Activated CD8-positive, alpha-beta T cell treated with anti-CD3 and anti-CD28 coated beads for 36 hours (primary cell): ENCODE data around the gene FCN2. TPM values are rescaled to one million over a fixed set of nuclear protein-coding genes. Genes with fewer than 3 reads are reported as not detected.
"Not testable (repeated sequence)": the region's sequence is repeated elsewhere in the genome, so short reads cannot be mapped to it uniquely, and the experiment has no call there.

Experiments
- ATAC-seq: fragments of 200-7000 bp; cut with Tn5 transposase; one replicate; pipeline ENCODE4 v1.10.0; 2021; ENCODE audit warnings: mild to moderate bottlenecking, moderate library complexity
- CTCF ChIA-PET: fragments of 350-600 bp; sonication (Branson Sonifier 250); formaldehyde crosslinking; loops from one replicate; lab custom pipeline; 2021; ENCODE audit warnings: antibody characterized with exemption; lab: Charles Lee
- POLR2A ChIA-PET: fragments of 350-600 bp; sonication (Branson Sonifier 250); formaldehyde crosslinking; loops from one replicate; lab custom pipeline; 2021; ENCODE audit warnings: antibody characterized with exemption; lab: Charles Lee
- DNase-seq: peaks from one replicate; pipeline ENCODE4 v3.0.0-alpha.2; 2020
- H3K27ac Mint-ChIP-seq: one replicate; pipeline ENCODE4 v1.8.0; 2021; ENCODE audit warnings: mild to moderate bottlenecking, mixed read lengths
- H3K27me3 Mint-ChIP-seq: one replicate; pipeline ENCODE4 v1.8.0; 2021; ENCODE audit warnings: mixed read lengths
- H3K36me3 Mint-ChIP-seq: one replicate; pipeline ENCODE4 v1.8.0; 2021; ENCODE audit warnings: low read depth, mixed read lengths
- H3K4me1 Mint-ChIP-seq: one replicate; pipeline ENCODE4 v1.8.0; 2021; ENCODE audit warnings: low read depth, mixed read lengths
- H3K4me3 Mint-ChIP-seq: one replicate; pipeline ENCODE4 v1.8.0; 2021; ENCODE audit warnings: mild to moderate bottlenecking, moderate library complexity, mixed read lengths
- H3K9me3 Mint-ChIP-seq: one replicate; pipeline ENCODE4 v1.8.0; 2021; ENCODE audit warnings: mixed read lengths
- intact Hi-C: fragments of 100-400 bp; cut with micrococcal nuclease; formaldehyde crosslinking; loops from one replicate; pipeline ENCODE4 v1.10.0; 2022
- total RNA-seq, 2 experiments: library from RNA; stranded (reverse); gene quantifications; one replicate each; pipeline ENCODE4 v1.2.3, GENCODE V29; 2021
- TF ChIP-seq, protein P1 (sequence below): fragments of 200-600 bp; IDR thresholded peaks from one replicate; pipeline ENCODE4 v1.8.0; 2022; ENCODE audit warnings: antibody characterized with exemption, mild to moderate bottlenecking

Gene FCN2
- total RNA-seq, 2 experiments from 2014 or later = not detected

DNA sequence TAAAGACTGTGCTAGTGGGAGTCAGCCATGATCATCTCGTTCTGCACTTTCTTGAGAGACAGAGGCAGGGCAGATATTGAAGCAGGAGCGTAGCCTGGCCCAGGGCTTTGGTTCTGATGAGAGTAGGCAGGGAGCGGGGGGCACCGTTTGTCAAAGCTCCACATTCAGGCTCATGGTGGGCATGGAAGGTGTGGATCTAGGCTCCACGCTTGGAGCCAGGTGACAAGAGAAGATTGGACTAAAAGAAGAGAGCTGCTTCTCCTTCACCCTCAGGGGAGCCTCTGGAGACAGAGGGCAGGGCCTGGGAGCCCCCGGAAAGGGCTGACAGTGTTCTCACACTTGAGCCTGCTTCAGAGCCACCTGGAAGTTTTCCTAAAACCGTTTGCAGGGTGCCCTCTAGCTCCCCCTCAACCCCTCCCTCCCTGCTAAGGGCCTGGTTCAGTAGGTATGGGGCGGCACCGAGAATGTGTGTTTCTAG, 24.7 kb upstream of the FCN2 start:
- H3K27ac Mint-ChIP-seq = no peak overlapping the region
- H3K9me3 Mint-ChIP-seq = peaks cover 2% of the 10 kb centered on the region
- H3K4me3 Mint-ChIP-seq = no peak overlapping the region
- intact Hi-C loops = no loop called here
- CTCF ChIA-PET = no interaction called here
- TF ChIP-seq, protein P1, sequence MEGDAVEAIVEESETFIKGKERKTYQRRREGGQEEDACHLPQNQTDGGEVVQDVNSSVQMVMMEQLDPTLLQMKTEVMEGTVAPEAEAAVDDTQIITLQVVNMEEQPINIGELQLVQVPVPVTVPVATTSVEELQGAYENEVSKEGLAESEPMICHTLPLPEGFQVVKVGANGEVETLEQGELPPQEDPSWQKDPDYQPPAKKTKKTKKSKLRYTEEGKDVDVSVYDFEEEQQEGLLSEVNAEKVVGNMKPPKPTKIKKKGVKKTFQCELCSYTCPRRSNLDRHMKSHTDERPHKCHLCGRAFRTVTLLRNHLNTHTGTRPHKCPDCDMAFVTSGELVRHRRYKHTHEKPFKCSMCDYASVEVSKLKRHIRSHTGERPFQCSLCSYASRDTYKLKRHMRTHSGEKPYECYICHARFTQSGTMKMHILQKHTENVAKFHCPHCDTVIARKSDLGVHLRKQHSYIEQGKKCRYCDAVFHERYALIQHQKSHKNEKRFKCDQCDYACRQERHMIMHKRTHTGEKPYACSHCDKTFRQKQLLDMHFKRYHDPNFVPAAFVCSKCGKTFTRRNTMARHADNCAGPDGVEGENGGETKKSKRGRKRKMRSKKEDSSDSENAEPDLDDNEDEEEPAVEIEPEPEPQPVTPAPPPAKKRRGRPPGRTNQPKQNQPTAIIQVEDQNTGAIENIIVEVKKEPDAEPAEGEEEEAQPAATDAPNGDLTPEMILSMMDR = no peak
- peaks cover 12% of the 10 kb centered on the region for H3K27me3 Mint-ChIP-seq
- ATAC-seq (no peak), DNase-seq (no peak)
- H3K4me1 Mint-ChIP-seq = peaks cover 9% of the 10 kb centered on the region
- H3K36me3 Mint-ChIP-seq = no peaks in the 10 kb centered on the region
- POLR2A ChIA-PET = no interaction called here

DNA sequence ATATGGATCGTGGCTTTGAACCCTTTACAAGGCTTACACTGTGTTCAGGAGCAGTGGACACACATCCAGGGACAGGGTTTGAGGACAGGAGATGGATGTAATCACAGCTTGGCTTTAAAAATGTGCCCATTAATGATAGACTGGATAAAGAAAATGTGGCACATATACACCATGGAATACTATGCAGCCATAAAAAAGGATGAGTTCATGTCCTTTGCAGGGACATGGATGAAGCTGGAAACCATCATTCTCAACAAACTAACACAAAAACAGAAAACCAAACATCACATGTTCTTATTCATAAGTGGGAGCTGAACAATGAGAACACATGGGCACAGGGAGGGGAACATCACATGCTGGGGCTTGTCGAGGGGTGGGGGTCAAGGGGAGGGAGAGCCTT, 23.2 kb upstream of the FCN2 start:
- H3K4me3 Mint-ChIP-seq, H3K9me3 Mint-ChIP-seq, DNase-seq, H3K36me3 Mint-ChIP-seq, intact Hi-C loops, CTCF ChIA-PET, POLR2A ChIA-PET, H3K4me1 Mint-ChIP-seq, ATAC-seq: not testable (repeated sequence)
- Mint-ChIP-seq H3K27ac (peak overlapping the region; percentile 40), H3K27me3 (peaks cover 12% of the 10 kb centered on the region)

DNA sequence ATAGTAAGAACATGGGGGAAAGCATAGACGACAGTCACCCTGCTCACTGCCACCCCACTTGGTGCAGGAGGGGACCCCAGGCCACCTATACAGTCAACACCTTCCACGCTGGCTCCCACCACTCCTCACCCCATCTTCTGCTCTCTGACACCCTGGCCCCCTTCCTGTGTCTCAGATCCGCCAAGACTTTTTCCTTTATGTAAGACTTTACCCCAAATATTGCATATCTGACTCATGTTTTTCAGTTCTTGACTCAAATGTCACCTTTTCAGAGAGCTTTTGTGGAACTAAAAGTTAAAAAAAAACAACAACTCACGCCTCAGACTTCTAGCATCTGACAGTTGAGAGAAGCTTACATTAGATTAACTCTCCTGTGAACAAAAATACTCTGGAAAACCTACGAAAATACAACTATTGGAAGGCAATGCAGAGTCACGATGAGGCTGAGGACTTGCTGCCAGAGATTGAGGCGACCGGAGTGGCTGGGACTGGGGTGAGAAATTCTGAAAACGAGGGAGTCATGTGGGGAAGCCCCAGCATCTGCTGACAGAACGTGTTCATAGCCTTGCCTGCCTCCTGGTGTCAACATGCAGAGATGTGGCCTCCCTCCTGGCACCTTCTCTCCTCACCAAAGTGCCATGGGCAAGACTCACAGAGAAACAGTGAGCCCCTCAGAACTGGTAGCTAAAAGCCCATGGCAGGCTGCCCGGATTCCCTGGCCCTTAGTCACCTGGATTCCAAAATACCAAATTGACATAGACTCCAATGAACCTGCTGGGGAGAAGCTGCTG, 22.4 kb upstream of the FCN2 start:
- Mint-ChIP-seq H3K27me3 (peaks cover 12% of the 10 kb centered on the region), H3K27ac (peak overlapping the region; percentile 84), H3K9me3 (peaks cover 2% of the 10 kb centered on the region), H3K36me3 (no peaks in the 10 kb centered on the region), H3K4me1 (peaks cover 9% of the 10 kb centered on the region), H3K4me3 (peak overlapping the region; percentile 20)
- POLR2A ChIA-PET = no interaction called here
- TF ChIP-seq, protein P1 = no peak
- intact Hi-C loops = no loop called here
- peak; percentile 93 for ATAC-seq
- peak; percentile 73 for DNase-seq
- CTCF ChIA-PET = interaction anchor here (0.7 to 1.8 kb wide), 3 partner anchors 41 to 160 kb away, joined by 3 to 5 read pairs (median 4); no protein-coding TSS in a partner anchor

DNA sequence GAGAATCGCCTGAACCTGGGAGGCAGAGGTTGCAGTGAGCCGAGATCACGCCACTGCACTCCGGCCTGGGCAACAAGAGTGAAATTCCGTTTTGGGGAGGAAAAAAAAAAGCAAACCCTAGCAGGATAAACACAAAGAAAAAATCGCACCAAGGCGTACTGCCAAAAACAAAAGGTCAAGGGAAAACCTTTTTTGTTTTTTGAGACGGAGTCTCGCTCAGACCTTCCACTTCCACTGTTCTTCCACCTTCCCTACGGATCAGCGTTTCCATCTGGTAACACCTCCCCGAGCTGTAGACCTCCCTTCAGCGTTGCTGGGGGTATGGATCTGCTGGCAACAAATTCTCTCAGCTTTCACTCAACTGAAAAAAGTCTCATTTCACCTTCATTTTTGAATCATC, 20.1 kb upstream of the FCN2 start:
- POLR2A ChIA-PET = interaction anchor here (0.7 kb wide), 1 partner anchor 107 kb away, joined by 3 read pairs; no protein-coding TSS in a partner anchor
- intact Hi-C loops = no loop called here
- ATAC-seq (no peak), DNase-seq (no peak)
- peaks cover 9% of the 10 kb centered on the region for H3K4me1 Mint-ChIP-seq
- no peak overlapping the region for H3K27ac Mint-ChIP-seq
- CTCF ChIA-PET = no interaction called here
- H3K27me3 Mint-ChIP-seq = peaks cover 12% of the 10 kb centered on the region
- TF ChIP-seq, protein P1 = no peak
- H3K9me3 Mint-ChIP-seq = peaks cover 2% of the 10 kb centered on the region
- no peak overlapping the region for H3K4me3 Mint-ChIP-seq
- no peaks in the 10 kb centered on the region for H3K36me3 Mint-ChIP-seq

DNA sequence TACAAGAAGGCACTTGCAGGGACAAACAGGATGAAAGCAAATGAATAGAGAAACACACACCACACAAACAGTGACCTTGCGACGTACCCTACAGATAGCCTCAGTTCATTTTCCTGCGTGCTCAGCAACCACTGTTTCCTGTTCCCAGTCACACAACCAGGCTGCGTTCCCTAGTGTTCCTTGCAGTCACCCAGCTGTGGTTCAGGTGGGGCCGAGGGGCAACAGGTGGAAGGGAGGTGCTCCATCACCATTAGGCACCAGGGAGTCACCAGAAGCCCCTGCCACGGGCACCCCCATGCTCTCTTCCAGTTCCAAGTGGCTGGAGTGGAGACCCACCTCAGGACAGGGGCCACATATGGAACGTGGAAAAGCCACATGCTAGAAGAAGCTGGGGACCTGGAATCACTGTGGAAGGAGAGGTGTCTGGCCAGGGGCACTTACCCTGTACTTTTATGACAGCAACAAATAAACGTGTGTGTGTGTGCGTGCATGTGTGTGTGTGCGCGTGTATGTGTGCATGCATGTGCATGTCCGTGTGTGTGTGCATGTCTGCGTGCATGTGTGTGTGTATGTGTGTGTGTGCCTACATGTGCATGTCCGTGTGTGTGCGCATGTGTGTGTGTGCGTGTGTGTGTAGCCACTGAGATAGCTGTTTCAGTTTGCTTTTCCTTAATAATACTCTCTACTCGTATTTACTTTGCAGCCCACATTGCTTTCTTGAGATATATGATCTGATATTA, 18.8 kb upstream of the FCN2 start:
- intact Hi-C loops = no loop called here
- Mint-ChIP-seq H3K27me3 (peaks cover 10% of the 10 kb centered on the region), H3K27ac (no peak overlapping the region), H3K4me1 (peaks cover 9% of the 10 kb centered on the region), H3K9me3 (peaks cover 2% of the 10 kb centered on the region), H3K4me3 (no peak overlapping the region), H3K36me3 (no peaks in the 10 kb centered on the region)
- ATAC-seq (no peak), DNase-seq (no peak)
- TF ChIP-seq, protein P1 = no peak
- POLR2A ChIA-PET = no interaction called here
- CTCF ChIA-PET = no interaction called here
